Activated T-helper 1 cell treated with Interleukin-2 at 50 U/mL for 16 hours (primary cell): ENCODE measurements around the gene ZSWIM3.
"Not testable (repeated sequence)": the region's sequence is repeated elsewhere in the genome, so short reads cannot be mapped to it uniquely, and the experiment has no call there.

Experiments
- DNase-seq: peaks from one replicate; pipeline ENCODE4 v3.0.0-alpha.2; 2020; ENCODE audit warnings: low read depth

ZSWIM3 gene

DNA sequence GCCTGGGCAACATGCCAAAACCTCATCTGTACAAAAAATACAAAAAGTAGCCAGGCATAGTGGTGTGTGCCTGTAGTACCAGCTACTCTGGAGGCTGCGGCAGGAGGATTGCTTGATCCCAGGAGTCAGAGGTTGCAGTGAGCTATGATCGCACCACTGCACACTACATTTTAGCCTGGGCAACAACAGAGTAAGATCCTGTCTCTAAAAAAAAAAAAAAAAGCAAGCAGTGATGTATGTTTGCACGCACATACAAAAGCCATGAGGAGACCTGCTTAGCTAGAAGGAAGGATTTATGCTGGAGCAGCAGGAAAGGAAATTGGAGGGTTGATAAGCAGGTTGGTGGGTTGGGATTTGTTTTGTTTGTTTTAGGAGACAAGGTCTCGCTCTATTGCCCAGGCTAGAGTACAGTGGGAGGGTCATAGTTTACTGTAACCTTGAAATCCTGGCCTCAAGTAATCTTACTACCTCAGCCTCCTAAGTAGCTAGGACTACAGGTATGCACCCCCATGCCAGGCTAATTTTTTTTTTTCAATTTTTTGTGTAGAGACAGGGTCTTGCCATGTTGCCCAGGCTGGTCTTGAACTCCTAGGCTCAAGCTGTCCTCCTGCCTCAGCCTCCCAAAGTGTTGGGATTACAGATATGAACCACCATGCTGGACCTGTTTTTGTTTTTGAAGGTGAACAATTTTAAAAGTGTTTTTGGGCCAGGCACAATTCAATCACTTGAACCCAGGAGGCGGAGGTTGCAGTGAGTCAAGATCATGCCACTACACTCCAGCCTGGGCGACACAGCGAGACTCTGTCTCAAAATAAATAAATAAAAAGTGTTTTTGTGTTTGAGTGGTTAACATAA lies 4.0 kb downstream of the ZSWIM3 start:
- DNase-seq: no peak

GRCh38 chr20:45863543-45864470 lies 6.4 kb downstream of the ZSWIM3 start:
- DNase-seq: no peak

GRCh38 chr20:45866454-45866853 lies 9.0 kb downstream of the ZSWIM3 start:
- DNase-seq: no peak

- DNase-seq: no peak
Measured at GRCh38 chr20:45867136-45867818, 9.9 kb downstream of the ZSWIM3 start.

DNA sequence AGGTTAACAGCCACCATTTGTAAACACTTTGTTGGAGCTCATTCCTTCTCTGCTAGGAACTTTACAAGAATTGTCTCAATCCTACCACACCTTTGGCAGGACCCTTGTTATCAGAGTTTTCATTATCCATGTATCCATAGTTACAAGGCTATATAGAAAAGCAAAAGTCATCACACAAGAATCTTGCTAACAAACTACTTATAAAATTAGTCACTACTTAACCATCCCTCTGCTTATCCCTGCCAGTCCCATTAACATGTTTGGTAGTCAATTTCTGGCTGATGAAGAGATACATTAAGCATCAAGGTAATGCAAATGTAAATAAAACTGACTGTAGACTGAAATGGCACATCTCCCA lies 10.4 kb downstream of the ZSWIM3 start:
- DNase-seq: no peak

GRCh38 chr20:45872626-45873025 lies 15.2 kb downstream of the ZSWIM3 start:
- no peak for DNase-seq

- no peak for DNase-seq
Measured at GRCh38 chr20:45873409-45874103, 16.1 kb downstream of the ZSWIM3 start.

- not testable (repeated sequence) for DNase-seq
Measured at GRCh38 chr20:45874104-45874481, 16.7 kb downstream of the ZSWIM3 start.

DNA sequence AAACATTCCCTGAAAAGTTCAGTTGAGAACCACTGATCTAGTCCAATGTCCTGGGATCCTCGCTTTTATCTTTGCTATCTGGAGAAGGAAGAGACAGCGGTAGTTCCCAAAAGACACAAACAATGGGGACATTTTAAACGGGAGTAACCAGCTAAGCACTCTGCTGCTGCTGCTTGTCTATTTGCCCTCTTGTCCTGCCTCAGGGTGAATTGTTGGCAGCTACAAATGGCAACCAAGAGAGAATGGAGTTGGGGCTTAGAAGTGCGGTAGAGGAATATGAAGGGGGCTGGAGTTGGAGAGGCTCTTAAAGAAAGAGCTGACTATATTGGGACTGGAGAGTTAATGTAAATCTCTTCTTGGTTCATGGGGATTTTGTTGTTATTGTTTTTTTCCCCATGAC lies 17.2 kb downstream of the ZSWIM3 start:
- no peak for DNase-seq

- DNase-seq: no peak
Measured at GRCh38 chr20:45878076-45878761, 20.8 kb downstream of the ZSWIM3 start.

- peak; percentile 94 for DNase-seq
Measured at GRCh38 chr20:45880988-45881788, 23.8 kb downstream of the ZSWIM3 start, which contains the start of gene ZSWIM1. Gene ZSWIM1, plus strand, starts transcription at chr20:45881227. Its CDS starts 1,366 bp downstream, at chr20:45882593.

DNA sequence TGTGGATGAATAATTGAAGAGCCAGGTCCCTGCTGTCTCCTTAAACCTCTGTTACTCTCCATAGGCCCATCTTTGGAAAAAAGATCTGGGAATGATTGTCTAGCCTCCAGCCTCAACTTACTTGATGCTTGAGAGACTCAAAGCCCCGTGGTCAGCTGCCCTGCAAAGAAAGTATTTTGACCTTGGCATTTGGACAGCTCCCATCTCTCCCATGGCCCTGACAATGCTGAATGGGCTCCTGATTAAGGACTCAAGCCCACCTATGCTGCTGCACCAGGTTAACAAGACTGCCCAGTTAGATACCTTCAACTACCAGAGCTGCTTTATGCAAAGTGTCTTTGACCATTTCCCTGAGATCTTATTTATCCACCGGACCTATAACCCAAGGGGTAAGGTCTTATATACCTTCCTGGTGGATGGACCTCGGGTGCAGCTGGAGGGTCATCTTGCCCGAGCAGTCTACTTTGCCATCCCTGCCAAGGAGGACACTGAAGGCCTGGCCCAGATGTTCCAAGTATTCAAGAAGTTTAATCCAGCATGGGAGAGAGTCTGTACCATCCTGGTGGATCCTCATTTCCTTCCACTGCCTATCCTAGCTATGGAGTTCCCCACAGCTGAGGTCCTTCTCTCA lies 25.2 kb downstream of the ZSWIM3 start:
- no peak for DNase-seq

DNA sequence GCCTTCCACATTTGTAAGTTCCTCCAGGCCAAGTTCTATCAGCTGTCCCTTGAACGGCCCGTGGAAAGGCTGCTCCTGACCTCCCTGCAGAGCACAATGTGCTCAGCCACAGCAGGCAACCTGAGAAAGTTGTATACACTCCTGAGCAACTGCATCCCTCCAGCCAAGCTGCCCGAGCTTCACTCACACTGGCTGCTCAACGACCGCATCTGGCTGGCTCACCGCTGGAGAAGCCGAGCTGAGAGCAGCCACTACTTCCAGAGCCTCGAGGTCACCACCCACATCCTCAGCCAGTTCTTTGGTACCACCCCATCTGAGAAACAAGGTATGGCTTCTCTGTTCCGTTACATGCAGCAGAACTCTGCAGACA lies 25.7 kb downstream of the ZSWIM3 start:
- no peak for DNase-seq

- no peak for DNase-seq
Measured at GRCh38 chr20:45886590-45887345, 29.4 kb downstream of the ZSWIM3 start.

DNA sequence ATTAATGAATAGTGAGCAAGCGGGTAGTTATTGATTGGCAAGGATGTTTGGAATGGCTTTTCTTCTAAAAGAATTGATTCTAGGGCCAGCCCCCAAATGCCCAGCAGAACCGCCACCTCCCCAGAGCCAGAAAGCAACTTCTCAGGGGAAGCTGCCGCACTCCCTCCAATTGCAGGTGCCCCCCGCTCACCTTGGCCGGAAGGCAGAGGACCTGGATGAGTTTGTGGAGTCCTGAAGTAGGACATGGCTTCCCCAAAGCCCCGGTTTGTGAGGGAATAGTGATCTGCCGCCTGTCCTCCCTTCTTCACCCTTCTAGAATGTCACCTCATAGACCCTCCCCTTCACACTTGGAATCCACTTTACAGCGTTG lies 29.9 kb downstream of the ZSWIM3 start, which contains the start of gene SPATA25:
SPATA25 (minus strand) TSS at position 277 of the 370 bp plus-strand sequence; CDS start at position 245, 32 bp downstream.
- DNase-seq: no peak

- no peak for DNase-seq
Measured at GRCh38 chr20:45888681-45889080, 31.3 kb downstream of the ZSWIM3 start.

- peak; percentile 23 for DNase-seq
Measured at GRCh38 chr20:45890077-45890984, 32.9 kb downstream of the ZSWIM3 start.
